ENCODE results near the gene RAB43.

GRCh38 chr3:129122412-129123011 is 908 bp upstream of the RAB43 start:
- TF ChIP-seq, protein P1, sequence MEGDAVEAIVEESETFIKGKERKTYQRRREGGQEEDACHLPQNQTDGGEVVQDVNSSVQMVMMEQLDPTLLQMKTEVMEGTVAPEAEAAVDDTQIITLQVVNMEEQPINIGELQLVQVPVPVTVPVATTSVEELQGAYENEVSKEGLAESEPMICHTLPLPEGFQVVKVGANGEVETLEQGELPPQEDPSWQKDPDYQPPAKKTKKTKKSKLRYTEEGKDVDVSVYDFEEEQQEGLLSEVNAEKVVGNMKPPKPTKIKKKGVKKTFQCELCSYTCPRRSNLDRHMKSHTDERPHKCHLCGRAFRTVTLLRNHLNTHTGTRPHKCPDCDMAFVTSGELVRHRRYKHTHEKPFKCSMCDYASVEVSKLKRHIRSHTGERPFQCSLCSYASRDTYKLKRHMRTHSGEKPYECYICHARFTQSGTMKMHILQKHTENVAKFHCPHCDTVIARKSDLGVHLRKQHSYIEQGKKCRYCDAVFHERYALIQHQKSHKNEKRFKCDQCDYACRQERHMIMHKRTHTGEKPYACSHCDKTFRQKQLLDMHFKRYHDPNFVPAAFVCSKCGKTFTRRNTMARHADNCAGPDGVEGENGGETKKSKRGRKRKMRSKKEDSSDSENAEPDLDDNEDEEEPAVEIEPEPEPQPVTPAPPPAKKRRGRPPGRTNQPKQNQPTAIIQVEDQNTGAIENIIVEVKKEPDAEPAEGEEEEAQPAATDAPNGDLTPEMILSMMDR (IDR thresholded peaks at IDR 0.05): no peak
- TF ChIP-seq CEBPB (IDR thresholded peaks at IDR 0.05): no peak
